ENCODE measurements around the gene UGT1A3. TPM values are rescaled to one million over a fixed set of nuclear protein-coding genes. Genes with fewer than 3 reads are reported as not detected.
A peak's percentile ranks its signal among the peaks of the same experiment; 100 is the strongest.
"Not testable (repeated sequence)": the region's sequence is repeated elsewhere in the genome, so short reads cannot be mapped to it uniquely, and the experiment has no call there.

Gene UGT1A3
- total and polyA plus RNA-seq, 8 donors = 1.3 to 10.7 (median 7.8) TPM; not detected in 4

GRCh38 chr2:233747283-233747544, 18.4 kb downstream of the UGT1A3 start:
- H3K4me1 ChIP-seq = peaks cover 0 to 3% (median 0%) of the 10 kb centered on the region in 4 donors
- TF ChIP-seq POLR2AphosphoS5 (IDR thresholded peaks at IDR 0.05) = no peak
- TF ChIP-seq POLR2A (IDR thresholded peaks at IDR 0.05) = no peak
- no peak for TF ChIP-seq EP300 (IDR thresholded peaks at IDR 0.05)
- no peak for TF ChIP-seq CTCF (IDR thresholded peaks at IDR 0.05)
- no peak for DNase-seq
- H3K27ac ChIP-seq = no peak overlapping the region
- 86 to 98% (median 94%) methylated on average over 2 to 6 of the region's 6 CpGs for WGBS, 5 donors
- no peak overlapping the region for H3K4me3 ChIP-seq
- intact Hi-C loops (cut with DNase I; ENCODE audit: low total_unique reads) = no loop called here
- H3K27me3 ChIP-seq = no peaks in the 10 kb centered on the region
- H3K36me3 ChIP-seq = no peaks in the 10 kb centered on the region
- peaks cover 0 to 17% (median 12%) of the 10 kb centered on the region in 4 donors for H3K9me3 ChIP-seq

GRCh38 chr2:233750689-233751088, 21.8 kb downstream of the UGT1A3 start:
- DNase-seq; H3K27me3 ChIP-seq; H3K4me3 ChIP-seq; H3K4me1 ChIP-seq; H3K36me3 ChIP-seq; H3K27ac ChIP-seq; intact Hi-C loops (cut with DNase I; ENCODE audit: low total_unique reads): not testable (repeated sequence)
- WGBS, 5 donors = 78 to 90% (median 88%) methylated on average over 2 of the region's 2 CpGs
- peaks cover 0 to 17% (median 12%) of the 10 kb centered on the region in 4 donors for H3K9me3 ChIP-seq

GRCh38 chr2:233751212-233752009, 22.6 kb downstream of the UGT1A3 start:
- H3K36me3 ChIP-seq; H3K4me3 ChIP-seq; H3K27me3 ChIP-seq; intact Hi-C loops (cut with DNase I; ENCODE audit: low total_unique reads); H3K27ac ChIP-seq; DNase-seq; H3K4me1 ChIP-seq: not testable (repeated sequence)
- H3K9me3 ChIP-seq = peaks cover 0 to 17% (median 12%) of the 10 kb centered on the region in 4 donors
- 60 to 71% (median 61%) methylated on average over 2 of the region's 2 CpGs for WGBS, 5 donors

- peaks cover 0 to 5% (median 0%) of the 10 kb centered on the region in 4 donors for H3K4me1 ChIP-seq
- intact Hi-C loops (cut with DNase I; ENCODE audit: low total_unique reads) = no loop called here
- DNase-seq = no peak
- no peak for TF ChIP-seq POLR2A (IDR thresholded peaks at IDR 0.05)
- no peak for TF ChIP-seq POLR2AphosphoS5 (IDR thresholded peaks at IDR 0.05)
- TF ChIP-seq CTCF (IDR thresholded peaks at IDR 0.05) = no peak
- no peak for TF ChIP-seq EP300 (IDR thresholded peaks at IDR 0.05)
- peaks cover 0 to 14% (median 12%) of the 10 kb centered on the region in 4 donors for H3K9me3 ChIP-seq
- H3K4me3 ChIP-seq = no peak overlapping the region
- WGBS, 5 donors = 94 to 97% (median 94%) methylated on average over 30 to 43 of the region's 44 CpGs
- H3K36me3 ChIP-seq = no peaks in the 10 kb centered on the region
- H3K27me3 ChIP-seq = no peaks in the 10 kb centered on the region
- no peak overlapping the region for H3K27ac ChIP-seq
Observed at GRCh38 chr2:233754872-233755611, 26.2 kb downstream of the UGT1A3 start.

- Histone ChIP-seq H3K9me3 (peaks cover 0 to under 1% (median 0%) of the 10 kb centered on the region in 4 donors), H3K27me3 (no peaks in the 10 kb centered on the region), H3K36me3 (no peaks in the 10 kb centered on the region), H3K27ac (no peak overlapping the region), H3K4me1 (peaks cover 0 to 5% (median 0%) of the 10 kb centered on the region in 4 donors), H3K4me3 (no peak overlapping the region)
- peak in 1 of 2 donors; percentile 23 for DNase-seq
- intact Hi-C loops (cut with DNase I; ENCODE audit: low total_unique reads) = no loop called here
- 27 to 55% (median 38%) methylated on average over 7 of the region's 7 CpGs for WGBS, 5 donors
- TF ChIP-seq POLR2AphosphoS5 (IDR thresholded peaks at IDR 0.05) = peak in 1 of 3 donors; percentile 12
- no peak for TF ChIP-seq CTCF (IDR thresholded peaks at IDR 0.05)
Observed at GRCh38 chr2:233756429-233757081, 27.7 kb downstream of the UGT1A3 start.
